Fibroblast of skin of right quadriceps (primary cell): ENCODE measurements around the gene CPT1B.

ENCODE experiments used
- DNase-seq: peaks from one replicate; pipeline ENCODE4 v3.0.0-alpha.2; 2013

The CPT1B gene

DNA sequence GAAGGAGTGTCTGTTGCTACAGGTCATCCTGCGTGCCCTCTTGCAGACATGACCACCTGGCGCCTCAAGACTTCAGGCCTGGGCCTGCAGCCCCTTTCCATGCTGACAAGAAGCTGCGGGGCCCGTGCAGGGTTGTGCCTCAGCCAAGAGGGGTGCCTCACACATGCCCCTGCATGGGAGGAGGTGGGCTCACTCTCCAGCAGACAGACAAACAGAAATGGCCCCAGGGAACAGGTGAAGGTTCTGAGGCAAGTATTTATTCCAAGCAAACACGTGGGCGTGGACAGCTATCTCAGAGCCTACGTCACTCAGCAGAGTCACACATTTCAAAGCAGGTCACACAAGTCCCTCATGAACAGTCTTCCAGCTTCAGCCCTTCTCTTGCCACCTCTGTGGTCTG, 9.6 kb downstream of the CPT1B start:
- no peak for DNase-seq

- DNase-seq, result no peak
These were observed 10.4 kb downstream of the CPT1B start for GRCh38 chr22:50567721-50568252.

- no peak for DNase-seq
These were observed 13.9 kb downstream of the CPT1B start for GRCh38 chr22:50564289-50564688.

- DNase-seq, result no peak
These were observed 14.6 kb downstream of the CPT1B start for GRCh38 chr22:50563413-50564160.

GRCh38 chr22:50562523-50563412, 15.5 kb downstream of the CPT1B start, which contains the start of gene SYCE3:
SYCE3 (minus strand) TSS chr22:50562919; CDS start chr22:50556405, 6,514 bp downstream.
- peak; percentile 90 for DNase-seq

DNA sequence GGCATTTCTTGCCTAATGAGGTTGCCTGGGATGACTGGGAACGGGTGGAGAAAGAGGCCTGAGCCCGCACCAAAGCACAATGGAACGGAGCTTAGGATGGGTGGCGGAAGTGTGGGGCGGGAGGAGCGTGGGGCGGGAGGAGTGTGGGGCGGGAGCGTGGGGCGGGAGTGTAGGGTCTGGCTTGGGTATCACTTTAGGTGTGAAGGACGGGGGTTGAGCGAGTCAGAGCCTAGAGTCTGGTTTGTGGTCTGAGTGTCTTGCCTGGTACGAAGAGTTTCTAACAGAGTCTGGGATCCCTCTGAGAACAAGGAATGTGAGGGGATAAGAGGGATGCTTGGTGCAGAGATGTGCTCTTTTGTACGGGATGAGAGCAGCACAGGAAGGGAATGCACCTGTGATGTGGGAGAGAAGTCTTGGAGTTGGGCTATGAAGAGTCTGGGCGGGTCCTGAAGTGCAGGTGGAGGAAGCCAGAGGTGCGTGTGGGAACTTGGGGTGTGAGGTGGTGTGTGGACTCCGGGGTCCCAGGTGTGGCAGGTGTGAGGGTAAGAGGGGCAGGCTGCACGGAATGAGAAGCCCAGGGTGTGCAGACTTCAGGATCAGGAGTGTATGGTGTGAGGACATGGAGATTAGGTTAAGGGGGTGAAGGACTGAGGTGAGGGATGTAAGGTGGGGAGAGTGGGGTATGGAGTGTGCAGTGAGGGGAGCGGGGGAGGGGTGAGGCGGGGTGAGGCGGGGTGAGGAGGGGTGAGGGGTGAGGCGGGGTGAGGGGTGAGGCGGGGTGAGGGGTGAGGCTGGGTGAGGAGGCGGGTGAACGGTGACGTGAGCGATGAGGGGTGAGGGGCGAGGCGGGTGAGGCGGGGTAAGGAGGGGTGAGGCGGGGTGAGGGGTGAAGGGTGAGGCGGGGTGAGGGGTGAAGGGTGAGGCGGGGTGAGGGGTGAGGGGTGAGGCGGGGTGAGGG, 16.5 kb downstream of the CPT1B start:
- DNase-seq, result no peak

DNA sequence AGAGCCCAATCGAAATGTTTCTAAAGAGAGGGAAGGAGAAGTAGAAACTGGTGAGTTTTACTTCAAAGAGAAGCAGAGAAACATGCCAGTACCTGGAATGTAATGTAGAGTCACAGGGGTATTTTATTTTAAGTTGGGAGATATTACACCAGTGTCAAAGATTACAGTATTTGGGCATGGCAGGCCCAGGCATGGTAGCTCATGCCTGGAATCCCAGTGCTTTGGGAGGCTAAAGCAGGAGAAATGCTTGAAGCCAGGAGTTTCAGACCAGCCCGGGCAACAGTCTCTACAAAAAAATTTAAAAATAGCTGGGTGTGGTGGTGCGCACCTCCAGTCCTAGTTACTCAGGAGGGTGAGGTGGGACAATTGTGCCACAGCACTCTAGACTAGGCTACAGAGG, 18.2 kb downstream of the CPT1B start:
- DNase-seq, result no peak

DNA sequence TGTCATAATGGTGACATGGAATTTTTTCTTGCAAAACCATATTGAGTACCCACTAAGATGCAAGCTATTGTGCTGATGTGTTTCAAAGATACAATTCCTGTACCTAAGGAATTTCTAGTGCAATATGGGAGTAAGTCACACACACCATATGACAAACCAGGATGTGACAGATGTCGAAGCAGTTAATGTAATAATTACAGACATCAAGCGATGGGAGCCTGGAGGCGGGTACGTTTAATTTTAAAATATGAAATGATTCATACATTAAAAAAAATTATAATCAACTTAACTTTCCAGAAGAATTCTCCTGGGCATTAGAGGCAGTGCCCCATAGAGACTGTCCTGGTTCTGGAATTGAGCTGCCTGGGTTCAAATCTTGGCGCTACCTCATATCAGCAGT, 21.5 kb downstream of the CPT1B start:
- DNase-seq, result no peak

DNA sequence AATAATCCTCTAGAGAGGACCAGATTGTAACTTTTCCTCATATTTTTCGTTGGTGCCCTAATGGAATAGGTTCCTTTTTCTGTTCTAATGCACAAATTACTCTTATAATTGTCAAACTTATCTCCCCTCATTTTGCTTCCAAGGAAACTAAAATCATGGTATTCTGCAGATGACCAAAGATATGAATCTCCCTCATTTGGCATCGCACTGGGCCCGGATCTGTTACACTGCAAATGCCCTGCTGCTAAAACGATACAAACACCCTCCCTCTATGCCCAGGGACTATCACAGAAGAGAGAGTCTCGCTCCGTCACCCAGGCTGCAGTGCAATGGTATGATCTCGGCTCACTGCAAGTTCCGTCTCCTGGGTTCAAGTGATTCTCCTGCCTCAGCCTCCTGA, 24.9 kb downstream of the CPT1B start:
- DNase-seq, result no peak

DNA sequence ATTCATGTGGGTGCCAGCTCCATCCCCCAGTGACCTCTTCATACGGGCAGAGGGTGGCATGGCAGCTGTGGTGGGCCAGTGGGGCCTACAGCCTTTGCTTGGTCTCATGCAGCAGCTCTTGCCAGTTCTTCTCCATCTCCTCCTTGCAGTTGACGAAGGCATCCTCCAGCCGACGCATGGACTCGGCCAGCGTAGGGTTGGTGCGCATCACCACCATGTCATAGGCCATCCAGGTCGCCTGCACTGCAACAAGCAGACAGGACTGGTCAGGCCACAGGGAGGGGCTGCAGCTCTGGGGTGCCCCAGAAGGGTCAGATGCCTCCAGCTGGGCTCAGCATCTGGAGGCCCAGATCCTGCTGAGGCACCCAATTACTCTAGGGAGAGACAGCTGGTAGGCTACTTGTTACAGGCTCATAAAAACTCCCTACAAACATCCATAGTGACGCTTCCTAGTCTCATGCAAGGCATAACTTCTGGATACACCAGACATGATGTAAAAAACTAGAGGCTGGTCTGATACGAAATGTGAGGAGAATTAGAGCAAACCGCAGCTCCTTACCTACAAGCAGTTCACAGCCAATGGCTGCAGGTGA, 27.0 kb downstream of the CPT1B start:
- DNase-seq, result no peak

DNA sequence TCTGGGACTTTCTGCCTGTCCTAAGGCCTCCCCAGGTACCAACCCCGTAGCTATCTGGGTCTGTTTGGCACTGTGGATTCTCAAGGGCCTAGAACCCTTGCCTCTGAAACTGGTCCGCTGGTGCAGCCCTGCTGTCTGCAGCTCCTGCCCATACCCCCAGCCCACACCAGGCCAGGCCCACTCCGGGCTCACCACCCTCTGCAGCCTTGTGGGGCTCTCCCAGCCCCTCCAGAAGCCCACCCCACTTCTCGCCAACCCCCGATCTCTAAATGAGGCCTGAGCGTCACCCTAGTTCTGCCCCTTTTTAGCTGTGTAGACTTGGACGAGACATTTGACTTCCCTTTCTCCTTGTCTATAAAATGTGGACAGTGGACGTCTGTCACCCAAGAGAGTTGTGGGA, 27.8 kb downstream of the CPT1B start:
- DNase-seq, result no peak

DNA sequence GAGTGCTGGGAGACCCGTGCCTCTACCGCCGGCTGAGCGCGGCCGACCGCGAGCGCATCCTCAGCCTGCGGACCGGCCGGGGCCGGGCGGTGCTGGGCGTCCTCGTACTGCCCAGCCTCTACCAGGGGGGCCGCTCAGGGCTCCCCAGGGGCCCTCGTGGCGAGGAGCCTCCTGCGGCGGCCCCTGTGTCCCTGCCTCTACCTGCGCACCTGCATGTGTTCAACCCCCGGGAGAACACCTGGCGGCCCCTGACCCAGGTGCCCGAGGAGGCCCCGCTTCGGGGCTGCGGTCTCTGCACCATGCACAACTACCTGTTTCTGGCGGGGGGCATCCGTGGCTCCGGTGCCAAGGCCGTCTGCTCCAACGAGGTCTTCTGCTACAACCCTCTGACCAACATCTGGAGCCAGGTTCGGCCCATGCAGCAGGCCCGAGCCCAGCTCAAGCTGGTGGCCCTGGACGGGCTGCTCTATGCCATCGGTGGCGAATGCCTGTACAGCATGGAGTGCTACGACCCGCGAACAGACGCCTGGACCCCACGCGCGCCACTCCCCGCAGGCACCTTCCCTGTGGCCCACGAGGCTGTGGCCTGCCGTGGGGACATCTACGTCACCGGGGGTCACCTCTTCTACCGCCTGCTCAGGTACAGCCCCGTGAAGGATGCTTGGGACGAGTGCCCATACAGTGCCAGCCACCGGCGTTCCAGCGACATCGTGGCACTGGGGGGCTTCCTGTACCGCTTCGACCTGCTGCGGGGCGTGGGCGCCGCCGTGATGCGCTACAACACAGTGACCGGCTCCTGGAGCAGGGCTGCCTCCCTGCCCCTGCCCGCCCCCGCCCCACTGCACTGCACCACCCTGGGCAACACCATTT, 29.1 kb downstream of the CPT1B start:
- no peak for DNase-seq

GRCh38 chr22:50548040-50548920, 29.9 kb downstream of the CPT1B start:
- no peak for DNase-seq

DNA sequence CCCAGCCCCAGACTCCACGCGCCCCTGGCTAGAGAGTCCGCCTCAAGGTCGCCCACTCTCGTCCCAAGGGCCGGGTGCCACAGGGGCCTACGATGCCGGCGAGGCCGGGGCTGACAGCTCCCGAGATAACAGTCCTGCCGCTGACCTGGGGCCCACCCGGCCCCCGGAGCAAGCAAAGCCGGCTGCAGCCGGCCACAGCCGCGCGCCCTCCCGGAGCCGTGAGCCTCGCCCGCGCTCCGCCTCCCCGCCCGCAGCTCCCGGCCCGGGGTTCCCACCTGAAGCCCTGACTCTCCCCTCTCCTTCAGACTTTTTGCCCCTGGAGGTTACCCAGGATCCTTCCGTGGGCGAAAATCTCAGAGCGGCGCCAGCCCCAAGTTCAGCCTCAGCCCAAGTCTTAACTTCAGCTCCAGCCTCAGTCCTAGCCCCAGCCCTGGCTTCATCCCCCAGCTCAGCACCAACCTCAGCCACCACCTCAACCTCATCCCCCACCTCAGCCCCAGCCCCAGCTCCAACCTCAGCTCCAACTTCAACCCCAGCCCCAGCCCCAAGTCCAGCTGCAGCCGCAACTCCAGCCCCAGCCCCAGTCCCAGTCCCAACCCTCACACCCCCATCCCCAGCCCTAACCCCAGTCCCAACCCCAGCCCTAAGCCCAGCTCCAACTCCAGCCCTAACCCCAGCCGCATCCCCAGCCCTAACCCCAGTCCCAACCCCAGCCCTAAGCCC, 30.8 kb downstream of the CPT1B start:
- DNase-seq, result no peak

DNA sequence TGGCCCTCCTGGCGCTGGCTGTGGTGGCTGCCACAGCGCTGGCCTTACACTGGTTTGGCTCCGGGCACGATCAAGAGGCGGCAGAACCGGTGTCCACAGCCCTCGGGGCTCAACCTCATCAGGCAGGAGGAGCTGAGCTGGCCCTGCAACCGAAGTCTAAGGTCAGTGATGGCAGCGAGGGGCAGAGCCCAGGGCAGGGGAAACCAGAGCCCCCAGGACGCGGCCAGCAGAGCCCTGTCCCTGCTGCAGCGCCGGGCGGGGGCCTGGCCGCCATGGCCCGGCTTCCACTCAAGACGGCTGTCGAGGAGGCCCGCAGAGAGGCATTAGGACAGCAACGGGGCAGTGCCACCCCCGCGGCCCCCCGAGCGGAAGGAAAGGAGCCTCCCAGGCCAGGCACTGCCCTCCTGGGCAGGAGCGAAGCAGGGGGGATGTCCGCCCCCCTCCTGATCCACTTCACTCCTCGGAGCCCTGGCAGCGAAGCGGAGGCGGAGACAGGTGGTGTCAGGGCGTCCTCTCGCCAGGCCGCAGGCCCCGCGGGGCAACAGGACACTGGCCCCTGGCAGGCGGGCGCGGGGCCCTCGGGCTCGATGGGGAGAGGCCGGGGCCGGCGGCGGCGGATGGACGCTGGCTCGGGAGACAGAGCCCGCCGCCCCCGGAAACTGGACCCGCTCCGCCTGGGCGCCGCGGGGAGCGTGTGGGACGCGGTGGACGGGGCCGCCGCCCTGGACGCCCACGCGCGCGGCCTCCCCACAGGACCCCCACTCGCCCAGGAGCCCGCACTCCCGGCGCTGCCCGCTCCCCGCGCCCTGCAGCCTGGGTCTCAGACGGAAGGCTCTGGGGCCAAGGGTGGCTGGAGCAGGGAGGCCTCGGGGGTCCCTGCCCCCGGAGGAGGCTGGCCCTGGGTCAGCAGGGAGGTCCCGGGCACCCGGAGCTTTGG, 31.6 kb downstream of the CPT1B start:
- no peak for DNase-seq

DNA sequence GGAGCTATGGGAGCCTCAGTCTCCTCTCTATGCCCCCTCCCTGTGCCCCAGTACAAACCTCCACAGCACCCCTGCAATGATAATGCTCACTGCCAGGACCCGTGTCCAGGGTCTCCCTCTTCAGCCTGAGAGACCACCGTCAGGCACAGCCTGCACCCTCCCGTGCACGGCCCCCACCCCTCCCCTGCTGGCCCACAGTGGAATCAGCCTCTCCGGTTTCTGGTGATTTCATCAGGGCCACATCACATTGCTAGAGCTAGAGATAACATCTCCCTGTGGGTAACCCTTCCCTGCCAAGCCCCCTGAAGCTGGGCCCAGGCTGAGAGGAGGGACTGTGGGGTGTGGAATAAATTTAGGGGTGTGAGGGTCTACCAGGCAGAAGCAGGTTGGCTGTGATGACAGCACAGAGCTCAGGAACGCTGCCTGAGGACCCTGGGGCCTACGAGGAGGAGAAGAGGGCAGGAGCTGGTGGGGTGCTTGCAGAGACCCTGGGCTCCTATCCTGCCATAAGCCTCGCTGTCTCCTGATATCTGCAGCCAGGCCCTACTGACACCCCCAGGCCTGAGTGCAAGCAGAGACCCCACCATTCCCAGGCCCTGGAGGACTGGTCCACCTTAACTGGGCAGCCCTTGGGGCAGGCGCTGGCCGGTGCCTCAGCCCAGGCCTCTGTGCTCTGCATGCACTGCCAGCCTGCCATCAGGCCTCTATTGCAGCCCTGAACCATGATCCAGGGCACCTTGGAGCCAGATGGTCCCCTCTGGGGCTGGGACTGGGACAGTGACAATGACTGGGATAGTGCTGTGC, 32.5 kb downstream of the CPT1B start, which contains the start of gene KLHDC7B:
Gene KLHDC7B (plus strand): TSS at position 378 of the 804 bp plus-strand sequence. CDS start 345 bp downstream, at position 723.
- DNase-seq, result peak; percentile 69

- DNase-seq, result no peak
These were observed 33.4 kb downstream of the CPT1B start for GRCh38 chr22:50544746-50545253.
